HG02852 (cell line): ENCODE results near the gene CKLF.
A peak's percentile ranks its signal among the peaks of the same experiment; 100 is the strongest.

Source experiments
- ATAC-seq: cut with Tn5 transposase; IDR thresholded peaks from one replicate; pipeline ENCODE4 v1.9.1; 2021; ENCODE audit warnings: mild to moderate bottlenecking, moderate library complexity; ENCODE audit not compliant: unreplicated experiment

The CKLF gene

DNA sequence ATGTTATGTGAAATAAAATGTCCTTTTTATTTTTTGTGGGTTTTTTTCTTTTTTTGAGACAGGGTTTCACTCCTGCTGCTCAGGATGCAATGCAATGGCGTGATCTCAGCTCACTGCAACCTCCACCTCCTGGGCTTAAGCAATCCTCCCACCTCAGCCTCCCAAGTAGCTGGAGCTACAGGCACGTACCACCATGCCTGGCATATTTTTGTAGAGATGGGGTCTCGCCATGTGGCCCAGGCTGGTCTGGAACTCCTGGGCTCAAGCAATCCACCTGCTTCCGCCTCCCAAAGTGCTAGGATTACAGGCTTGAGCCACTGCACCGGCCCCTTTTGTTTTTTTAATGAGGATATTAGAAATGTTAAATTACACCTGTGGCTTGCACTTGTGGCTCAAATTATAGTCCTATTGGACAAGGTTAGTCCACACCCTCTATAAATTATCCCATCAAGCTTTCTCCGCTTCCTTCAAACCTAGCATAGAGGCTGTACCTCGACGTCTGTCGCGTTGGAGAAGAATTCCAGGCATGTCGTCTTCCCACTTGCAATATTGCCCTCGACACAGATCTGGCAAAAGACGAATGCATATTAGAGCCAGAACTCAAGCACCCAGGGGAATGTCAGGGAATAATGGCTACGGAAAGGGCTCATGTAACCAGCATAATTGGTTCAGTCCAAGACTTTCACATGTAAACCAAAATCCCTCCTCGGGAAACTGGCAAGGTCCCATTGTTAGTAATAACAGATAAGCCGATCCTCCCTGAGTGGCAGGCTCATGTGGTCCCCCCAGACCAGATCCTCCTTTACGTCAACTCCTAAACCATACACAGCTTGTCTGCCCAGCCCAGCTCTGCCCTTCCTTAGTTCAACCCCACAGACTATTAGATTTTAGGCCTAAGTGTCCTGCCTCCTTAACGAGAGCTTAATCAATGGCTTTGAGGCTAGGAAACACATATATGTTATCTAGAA lies 10.7 kb upstream of the CKLF start:
- no peak for ATAC-seq

DNA sequence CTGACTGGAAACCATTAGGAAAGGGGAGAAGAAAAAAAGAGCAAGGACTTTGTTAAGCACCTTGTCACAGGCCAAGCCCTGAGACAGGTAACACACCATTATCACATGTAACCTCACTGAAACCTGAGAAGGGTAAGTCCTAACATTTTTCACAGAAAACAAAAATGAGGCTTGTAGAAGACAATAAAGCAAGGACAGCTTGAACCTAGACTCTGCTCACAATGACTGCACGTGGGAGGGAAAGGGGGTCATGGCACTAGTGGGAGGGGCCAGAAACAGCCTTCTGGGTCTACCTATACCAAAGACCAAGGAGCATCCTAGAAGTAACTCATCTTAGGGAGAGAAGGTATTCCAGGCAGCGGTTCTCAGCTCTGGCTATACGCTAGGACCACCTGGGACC lies 10.0 kb upstream of the CKLF start:
- ATAC-seq, result no peak

GRCh38 chr16:66543541-66543940 lies 8.8 kb upstream of the CKLF start:
- ATAC-seq, result no peak

DNA sequence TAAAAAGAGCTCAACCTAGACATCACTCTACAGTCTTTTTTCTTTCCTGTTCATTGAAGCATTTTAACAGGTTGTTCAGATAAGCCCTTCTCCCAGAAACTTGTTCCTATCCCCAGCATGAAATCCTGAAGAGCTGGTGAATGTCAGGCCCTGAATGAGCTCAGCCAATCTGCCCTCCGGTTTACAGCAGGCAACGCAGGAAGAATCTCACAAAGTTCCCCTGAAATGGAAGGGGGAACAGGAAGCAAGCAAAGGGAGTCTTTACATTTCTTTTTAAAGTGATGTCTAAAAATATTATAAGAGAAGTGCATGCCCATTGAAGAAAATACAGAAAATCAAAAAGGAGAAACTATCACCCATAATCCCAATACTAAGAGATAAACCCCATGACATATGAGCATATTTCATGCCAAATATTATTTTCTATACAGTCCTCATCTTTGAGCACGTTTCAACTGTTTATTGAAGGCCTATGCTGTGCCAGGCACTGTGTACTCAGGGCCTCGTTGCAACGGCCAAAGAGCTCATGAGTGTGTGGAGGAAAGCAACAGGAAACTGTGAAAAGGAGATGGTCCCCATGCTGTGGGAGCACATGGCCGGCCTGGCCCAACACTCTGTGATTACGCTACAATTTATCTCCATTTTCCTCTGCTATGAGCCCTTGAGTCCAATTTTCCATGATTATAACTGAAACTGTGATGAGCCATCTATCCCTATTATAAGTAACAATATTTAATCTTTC lies 8.2 kb upstream of the CKLF start:
- ATAC-seq, result no peak

DNA sequence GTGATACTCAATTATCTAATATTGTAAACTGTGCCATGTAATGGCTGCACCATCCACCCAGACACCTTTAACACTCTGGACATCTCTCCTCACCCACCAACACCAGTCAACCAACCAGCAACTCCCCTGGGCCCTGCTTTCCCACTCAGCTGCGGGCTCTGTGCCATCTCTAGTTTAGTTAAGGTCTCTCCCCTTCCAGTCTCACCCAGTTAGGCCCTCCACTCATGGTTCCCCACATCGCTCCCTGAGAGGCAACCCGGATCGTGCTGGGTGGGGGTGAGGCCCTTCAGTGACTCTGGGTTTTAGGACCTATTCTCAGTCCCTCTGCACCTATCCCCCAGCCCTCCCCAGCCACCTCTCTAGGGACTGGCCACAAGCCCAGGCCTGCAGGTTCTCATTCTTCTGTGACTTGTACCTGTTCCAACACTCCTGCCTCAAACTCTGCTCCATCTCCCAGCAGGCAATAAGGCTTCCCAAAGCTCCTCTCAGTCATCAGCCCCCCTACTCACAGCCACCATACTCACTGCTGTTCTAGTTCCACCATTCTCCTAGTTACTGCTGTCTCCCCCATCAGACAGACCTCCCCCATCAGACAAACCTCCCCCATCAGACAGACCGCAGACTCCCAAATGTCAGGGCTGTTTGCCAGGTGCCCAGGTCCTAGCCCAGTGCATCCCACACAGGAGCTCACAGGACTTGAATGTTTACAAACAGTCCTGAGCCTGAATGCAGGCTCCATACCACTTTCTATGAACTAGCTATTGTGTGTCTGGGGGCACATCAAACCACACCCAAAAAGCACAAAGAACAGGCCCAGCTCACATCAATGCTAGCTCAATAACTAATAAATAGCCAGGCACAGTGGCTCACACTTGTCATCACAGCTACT lies 5.0 kb upstream of the CKLF start:
- ATAC-seq, result no peak

DNA sequence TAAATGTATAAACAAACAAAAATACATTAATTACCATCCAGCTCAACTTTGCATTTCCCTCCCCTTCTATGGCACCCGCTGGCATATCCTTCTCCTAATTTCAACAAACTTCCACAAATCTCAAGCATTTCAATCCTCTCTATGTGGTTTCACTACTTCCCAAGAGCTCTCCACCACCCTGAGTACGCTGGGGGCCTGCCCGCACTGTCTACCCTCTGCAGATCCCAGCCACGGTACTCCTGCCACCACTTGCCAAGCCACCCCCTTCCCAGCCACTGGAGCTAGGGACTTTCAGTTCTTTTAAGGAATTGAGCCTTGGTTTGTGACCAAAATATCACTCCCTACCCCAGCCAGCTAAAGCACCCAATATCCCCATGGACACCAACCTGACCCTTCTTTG lies 4.3 kb upstream of the CKLF start:
- ATAC-seq, result no peak

DNA sequence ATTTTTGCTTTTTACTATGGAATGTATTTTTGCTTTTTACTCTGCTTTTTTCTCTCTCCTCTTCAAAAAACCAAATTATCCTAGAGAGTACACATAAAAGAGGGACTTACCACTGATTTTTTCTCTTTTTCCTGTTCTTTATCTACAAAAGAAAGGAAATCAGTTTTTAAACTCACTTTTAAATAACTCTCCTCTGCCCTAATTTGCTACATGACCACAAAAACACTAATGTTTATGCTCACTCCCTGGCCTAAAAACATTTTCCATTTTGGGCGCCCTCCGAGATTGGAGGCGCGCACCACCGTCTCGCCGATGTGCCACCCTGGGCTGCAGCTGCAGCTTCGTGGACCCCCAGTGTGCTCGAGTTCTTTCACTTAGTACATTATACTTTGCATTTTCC lies 3.5 kb upstream of the CKLF start:
- ATAC-seq, result no peak

DNA sequence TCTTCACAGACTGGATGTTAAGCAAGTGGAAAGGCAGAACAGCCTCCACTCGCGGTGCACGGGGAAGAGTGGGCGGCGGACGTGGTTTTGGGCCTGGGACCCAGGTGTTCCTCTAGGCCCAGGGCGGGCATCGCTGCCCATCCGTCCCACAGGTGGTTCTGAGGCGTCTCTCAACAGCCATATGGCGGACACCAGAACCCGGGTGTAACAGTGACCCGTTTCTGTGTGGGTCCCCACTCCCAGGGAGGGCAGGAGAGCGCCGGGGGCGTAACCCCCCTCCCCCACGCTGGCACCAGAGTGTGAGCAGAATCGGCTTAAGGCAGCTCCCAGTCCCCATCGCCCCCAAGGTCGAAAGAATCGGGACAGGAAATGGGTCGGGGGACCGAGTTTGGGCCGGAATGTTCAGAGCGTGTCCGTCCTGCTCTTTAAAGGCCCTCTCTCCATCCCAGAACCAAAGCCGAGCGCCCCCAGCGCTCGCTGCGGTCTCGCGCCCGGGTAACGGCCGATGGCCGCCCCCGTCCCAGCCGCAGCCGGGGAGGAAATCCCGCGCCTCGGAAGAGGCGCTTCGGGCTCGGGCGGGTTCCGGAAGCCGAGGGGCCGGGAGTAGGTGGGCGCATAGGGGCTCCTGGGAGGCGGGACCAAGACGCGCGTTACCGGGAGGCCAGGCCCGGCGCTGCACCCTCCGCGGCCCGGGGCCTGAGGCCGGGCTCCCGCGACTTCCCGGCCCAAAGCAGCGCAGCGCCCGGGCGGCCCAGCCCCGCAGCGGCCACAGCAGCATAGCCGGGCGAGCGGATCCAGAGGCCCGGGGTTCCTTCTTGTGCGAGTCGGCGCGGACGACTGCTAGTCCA lies 2.9 kb upstream of the CKLF start, which contains the start of gene TK2:
TK2 (minus strand) TSS at position 839 of the 848 bp plus-strand sequence; CDS start at position 778, 61 bp downstream.
- ATAC-seq, result peak; percentile 42

- no peak for ATAC-seq
Observed at GRCh38 chr16:66551348-66551759, 1.0 kb upstream of the CKLF start.

- ATAC-seq, result no peak
Observed at GRCh38 chr16:66551788-66552285, 539 bp upstream of the CKLF start.

- ATAC-seq, result no peak
Observed at GRCh38 chr16:66553223-66553622, 847 bp downstream of the CKLF start.

DNA sequence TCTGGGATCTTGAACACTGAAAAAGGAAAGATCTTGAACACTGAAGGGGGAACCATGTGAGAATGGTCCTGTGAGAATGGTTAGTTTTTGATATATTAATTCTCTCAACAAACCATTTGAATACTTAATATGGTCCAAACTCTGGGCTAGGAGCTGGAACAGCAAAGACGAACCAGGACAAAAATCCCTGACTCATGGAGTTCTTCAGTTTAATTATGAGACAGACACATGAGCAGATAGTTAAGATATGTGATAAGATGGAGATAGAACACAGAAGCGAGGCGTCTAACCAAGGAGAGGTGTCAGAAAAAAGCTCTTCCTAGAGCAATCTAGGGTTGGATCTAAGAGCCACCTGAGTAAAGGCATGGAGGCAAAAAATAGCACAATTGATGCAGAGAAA lies 1.6 kb downstream of the CKLF start:
- no peak for ATAC-seq

- ATAC-seq, result no peak
Observed at GRCh38 chr16:66554495-66554894, 2.1 kb downstream of the CKLF start.

DNA sequence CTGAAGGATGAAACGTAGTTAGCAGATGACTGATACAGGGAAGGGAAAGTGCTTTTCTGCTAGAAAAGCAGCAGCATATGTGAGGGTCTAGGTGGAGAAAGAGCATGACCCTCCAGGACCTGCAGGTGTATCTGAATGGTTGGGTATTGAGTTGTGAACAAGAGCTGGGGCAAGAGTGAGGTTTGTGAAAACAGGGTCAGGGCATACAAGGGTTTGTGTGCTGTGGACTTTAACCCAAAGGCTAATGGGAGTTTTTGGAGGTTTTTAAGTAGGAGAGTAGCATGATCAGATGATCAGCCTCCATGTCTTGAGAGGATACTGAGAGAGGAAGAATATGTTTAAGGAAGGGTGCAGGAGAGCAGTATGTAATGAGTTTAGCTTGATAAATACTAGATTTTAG lies 7.7 kb downstream of the CKLF start:
- ATAC-seq, result no peak

- ATAC-seq, result no peak
Observed at GRCh38 chr16:66561381-66562080, 9.2 kb downstream of the CKLF start.

GRCh38 chr16:66562409-66562808 lies 10.0 kb downstream of the CKLF start:
- ATAC-seq, result no peak

DNA sequence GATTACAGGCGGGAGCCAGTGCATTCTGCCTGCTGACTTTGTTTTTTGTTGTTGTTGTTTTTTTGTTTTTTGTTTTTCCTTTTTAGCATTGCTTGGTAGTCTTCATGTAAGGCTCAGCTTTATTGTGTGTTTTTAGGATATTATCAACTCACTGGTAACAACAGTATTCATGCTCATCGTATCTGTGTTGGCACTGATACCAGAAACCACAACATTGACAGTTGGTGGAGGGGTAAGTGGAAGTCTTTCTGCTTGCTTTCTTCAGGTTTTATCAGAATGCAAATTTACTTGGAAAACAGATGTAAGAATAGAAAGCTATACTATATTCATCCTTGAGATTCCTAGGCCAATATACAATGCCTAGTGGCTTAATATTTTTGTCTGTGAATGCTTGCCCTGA lies 10.6 kb downstream of the CKLF start:
- no peak for ATAC-seq

DNA sequence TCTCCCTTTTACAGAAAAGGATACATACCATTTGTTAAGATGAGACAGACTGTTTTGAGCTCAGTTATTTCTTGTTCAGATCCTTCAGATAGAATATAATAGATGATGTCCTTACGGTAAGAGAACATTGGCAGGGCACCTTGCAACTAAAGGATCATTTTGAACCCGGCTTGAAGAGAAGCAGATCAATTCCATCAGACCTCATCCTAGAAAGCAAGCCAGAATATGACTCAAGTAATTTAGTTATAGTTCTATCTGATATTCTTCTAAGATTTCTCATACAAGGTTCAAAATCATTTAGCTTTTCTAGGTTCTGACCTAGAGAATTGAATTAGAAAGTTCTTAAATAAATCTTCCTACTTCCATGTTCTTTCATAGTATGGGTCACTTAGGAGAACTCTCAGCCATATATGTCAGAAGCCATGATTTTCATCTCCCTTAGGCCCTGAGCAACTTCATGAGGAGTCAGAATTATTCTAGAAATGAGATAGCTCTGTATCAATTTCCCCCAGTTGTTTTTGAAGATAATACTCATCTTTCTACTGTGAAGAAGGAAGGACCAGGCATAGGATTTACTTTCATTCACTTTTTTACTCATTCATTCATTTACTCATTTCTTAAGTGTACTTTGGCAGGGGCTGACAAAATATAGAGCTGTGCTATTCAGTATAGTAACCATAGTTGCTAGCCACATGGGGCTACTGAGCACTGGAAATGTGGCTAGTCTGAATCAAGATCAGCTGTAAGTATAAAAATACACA lies 11.4 kb downstream of the CKLF start:
- peak; percentile 60 for ATAC-seq
